Chondrocyte (in vitro differentiated cells): Measurements from ENCODE around the gene HOXC10. TPM values are rescaled to one million over a fixed set of nuclear protein-coding genes. Genes with fewer than 3 reads are reported as not detected.

ENCODE experiments used
- DNase-seq: peaks from one replicate; pipeline ENCODE4 v3.0.0; 2021; ENCODE audit warnings: mixed read lengths, low spot score
- H3K27ac Mint-ChIP-seq: one replicate; pipeline ENCODE4 v1.8.0; 2021; ENCODE audit warnings: mild to moderate bottlenecking, moderate library complexity, mixed read lengths; ENCODE audit not compliant: unreplicated experiment
- H3K27me3 Mint-ChIP-seq: 2 replicates; pipeline ENCODE4 v1.8.0; 2021; ENCODE audit warnings: low read depth, mixed read lengths
- H3K36me3 Mint-ChIP-seq: 2 replicates; pipeline ENCODE4 v1.8.0; 2021; ENCODE audit warnings: low read depth, mixed read lengths
- H3K4me1 Mint-ChIP-seq: 2 replicates; pipeline ENCODE4 v1.8.0; 2021; ENCODE audit warnings: low read depth, mild to moderate bottlenecking, mixed read lengths
- H3K4me3 Mint-ChIP-seq: one replicate; pipeline ENCODE4 v1.8.0; 2021; ENCODE audit warnings: mild to moderate bottlenecking, moderate library complexity, mixed read lengths; ENCODE audit not compliant: unreplicated experiment
- H3K9me3 Mint-ChIP-seq: 2 replicates; pipeline ENCODE4 v1.8.0; 2021; ENCODE audit warnings: low read depth, mixed read lengths
- total RNA-seq: library from RNA; stranded (reverse); gene quantifications from 3 replicates; pipeline ENCODE4 v1.2.1, GENCODE V29; 2021
- TF ChIP-seq, protein P1 (sequence below): fragments of 200-600 bp; sonication (generic); IDR thresholded peaks from 2 replicates; pipeline ENCODE4 v1.5.0; 2021; ENCODE audit warnings: antibody characterized with exemption, mild to moderate bottlenecking, moderate library complexity

HOXC10 gene
- total RNA-seq, 1 donor from 2014 or later, result not detected

DNA sequence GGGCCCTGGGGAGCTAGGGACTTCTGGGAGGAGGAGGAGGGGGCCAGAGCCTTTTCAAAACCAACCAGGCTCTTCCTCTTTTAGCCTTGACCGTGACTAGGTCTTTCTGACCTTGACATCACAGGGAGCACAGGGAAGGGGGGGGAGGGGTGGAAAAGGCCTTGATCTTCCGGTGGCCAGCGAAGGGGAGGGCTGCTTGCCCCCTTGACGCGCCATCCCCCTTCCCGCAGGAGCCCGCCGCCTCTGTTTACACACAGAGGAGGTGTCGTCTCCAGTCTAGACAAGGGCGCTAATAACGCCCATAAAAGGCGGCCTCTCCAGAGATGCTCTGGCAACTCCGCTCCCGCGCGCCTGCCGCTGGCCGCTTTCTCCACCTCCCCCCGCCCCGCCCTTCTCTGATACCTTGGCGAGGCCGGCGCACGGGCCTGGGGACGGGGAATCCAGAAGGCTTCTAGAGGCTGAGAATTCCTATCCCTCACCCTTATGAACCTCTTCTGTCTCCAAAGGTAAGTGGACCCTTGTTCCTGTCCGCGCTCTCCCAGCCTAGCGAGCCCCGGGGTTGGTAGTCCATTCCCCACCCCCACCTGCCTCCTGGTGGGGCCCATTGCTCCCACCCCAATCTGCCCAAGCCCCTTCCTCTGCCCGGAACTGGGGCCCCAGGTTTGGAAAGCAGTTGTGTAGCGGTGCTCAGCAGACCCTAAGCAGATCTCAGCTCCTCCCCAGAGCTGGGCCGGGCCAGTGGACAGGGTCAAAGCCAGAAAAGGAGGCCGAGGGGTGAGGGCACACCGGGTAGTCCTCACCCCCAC, 35.1 kb upstream of the HOXC10 start:
- Mint-ChIP-seq H3K4me1 (peaks cover 8% of the 10 kb centered on the region), H3K4me3 (no peak overlapping the region), H3K27ac (no peak overlapping the region), H3K36me3 (no peaks in the 10 kb centered on the region), H3K9me3 (no peaks in the 10 kb centered on the region), H3K27me3 (peaks cover 88% of the 10 kb centered on the region)
- TF ChIP-seq, protein P1, sequence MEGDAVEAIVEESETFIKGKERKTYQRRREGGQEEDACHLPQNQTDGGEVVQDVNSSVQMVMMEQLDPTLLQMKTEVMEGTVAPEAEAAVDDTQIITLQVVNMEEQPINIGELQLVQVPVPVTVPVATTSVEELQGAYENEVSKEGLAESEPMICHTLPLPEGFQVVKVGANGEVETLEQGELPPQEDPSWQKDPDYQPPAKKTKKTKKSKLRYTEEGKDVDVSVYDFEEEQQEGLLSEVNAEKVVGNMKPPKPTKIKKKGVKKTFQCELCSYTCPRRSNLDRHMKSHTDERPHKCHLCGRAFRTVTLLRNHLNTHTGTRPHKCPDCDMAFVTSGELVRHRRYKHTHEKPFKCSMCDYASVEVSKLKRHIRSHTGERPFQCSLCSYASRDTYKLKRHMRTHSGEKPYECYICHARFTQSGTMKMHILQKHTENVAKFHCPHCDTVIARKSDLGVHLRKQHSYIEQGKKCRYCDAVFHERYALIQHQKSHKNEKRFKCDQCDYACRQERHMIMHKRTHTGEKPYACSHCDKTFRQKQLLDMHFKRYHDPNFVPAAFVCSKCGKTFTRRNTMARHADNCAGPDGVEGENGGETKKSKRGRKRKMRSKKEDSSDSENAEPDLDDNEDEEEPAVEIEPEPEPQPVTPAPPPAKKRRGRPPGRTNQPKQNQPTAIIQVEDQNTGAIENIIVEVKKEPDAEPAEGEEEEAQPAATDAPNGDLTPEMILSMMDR, result no peak
- no peak for DNase-seq

GRCh38 chr12:53950437-53950773, 34.5 kb upstream of the HOXC10 start:
- Mint-ChIP-seq H3K4me1 (peaks cover 8% of the 10 kb centered on the region), H3K4me3 (no peak overlapping the region), H3K36me3 (no peaks in the 10 kb centered on the region), H3K27ac (no peak overlapping the region), H3K9me3 (no peaks in the 10 kb centered on the region), H3K27me3 (peaks cover 83% of the 10 kb centered on the region)
- TF ChIP-seq, protein P1, result no peak
- no peak for DNase-seq

- no peak overlapping the region for H3K27ac Mint-ChIP-seq
- TF ChIP-seq, protein P1, result no peak
- peaks cover 83% of the 10 kb centered on the region for H3K27me3 Mint-ChIP-seq
- peaks cover 2% of the 10 kb centered on the region for H3K36me3 Mint-ChIP-seq
- H3K4me1 Mint-ChIP-seq, result peaks cover 8% of the 10 kb centered on the region
- DNase-seq, result no peak
- H3K9me3 Mint-ChIP-seq, result no peaks in the 10 kb centered on the region
- H3K4me3 Mint-ChIP-seq, result no peak overlapping the region
These were observed 34.0 kb upstream of the HOXC10 start for GRCh38 chr12:53950789-53951576.

GRCh38 chr12:53951577-53952334, 33.2 kb upstream of the HOXC10 start:
- peaks cover 83% of the 10 kb centered on the region for H3K27me3 Mint-ChIP-seq
- no peaks in the 10 kb centered on the region for H3K9me3 Mint-ChIP-seq
- no peak for DNase-seq

More at GRCh38 chr12:53951577-53952334, 33.2 kb upstream of the HOXC10 start:
- Mint-ChIP-seq H3K36me3 (peaks cover 4% of the 10 kb centered on the region), H3K4me3 (no peak overlapping the region), H3K4me1 (peaks cover 8% of the 10 kb centered on the region), H3K27ac (no peak overlapping the region)
- TF ChIP-seq, protein P1, result no peak
